Measurements from ENCODE around the gene LRP2.
"Not testable (repeated sequence)": the region's sequence is repeated elsewhere in the genome, so short reads cannot be mapped to it uniquely, and the experiment has no call there.

LRP2 gene

DNA sequence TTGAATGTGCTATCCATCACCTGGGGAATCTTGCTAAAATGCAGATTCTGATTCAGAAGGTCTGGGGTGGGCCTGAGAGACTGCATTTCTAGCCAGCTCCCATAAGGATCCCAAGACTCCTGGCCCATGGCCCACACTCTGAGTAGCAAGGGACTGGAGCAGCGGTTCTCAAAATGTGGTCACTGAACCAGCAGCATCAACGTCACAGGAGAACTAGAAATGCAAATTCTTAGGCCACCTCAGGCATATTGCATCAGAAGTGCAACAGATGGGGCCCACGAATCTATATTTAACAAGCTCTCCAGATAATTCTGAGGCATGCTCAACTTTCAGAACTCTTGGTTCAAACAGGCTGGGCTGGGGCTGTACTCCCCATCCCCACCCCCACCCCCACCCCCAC lies 218.3 kb downstream of the LRP2 start:
- DNase-seq (ENCODE audit: extremely low spot score) = no peak
- ChIA-PET POLR2A (no interaction called here), CTCF (interaction anchor here (1.0 to 6.6 kb wide), 6 partner anchors 12 to 246 kb away, joined by 4 to 69 read pairs (median 9); no protein-coding TSS in a partner anchor)
- TF ChIP-seq, protein P1, sequence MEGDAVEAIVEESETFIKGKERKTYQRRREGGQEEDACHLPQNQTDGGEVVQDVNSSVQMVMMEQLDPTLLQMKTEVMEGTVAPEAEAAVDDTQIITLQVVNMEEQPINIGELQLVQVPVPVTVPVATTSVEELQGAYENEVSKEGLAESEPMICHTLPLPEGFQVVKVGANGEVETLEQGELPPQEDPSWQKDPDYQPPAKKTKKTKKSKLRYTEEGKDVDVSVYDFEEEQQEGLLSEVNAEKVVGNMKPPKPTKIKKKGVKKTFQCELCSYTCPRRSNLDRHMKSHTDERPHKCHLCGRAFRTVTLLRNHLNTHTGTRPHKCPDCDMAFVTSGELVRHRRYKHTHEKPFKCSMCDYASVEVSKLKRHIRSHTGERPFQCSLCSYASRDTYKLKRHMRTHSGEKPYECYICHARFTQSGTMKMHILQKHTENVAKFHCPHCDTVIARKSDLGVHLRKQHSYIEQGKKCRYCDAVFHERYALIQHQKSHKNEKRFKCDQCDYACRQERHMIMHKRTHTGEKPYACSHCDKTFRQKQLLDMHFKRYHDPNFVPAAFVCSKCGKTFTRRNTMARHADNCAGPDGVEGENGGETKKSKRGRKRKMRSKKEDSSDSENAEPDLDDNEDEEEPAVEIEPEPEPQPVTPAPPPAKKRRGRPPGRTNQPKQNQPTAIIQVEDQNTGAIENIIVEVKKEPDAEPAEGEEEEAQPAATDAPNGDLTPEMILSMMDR (IDR thresholded peaks at IDR 0.05; ENCODE audit: control extremely low read depth, extremely low read depth, low read depth, missing control alignments) = no peak

DNA sequence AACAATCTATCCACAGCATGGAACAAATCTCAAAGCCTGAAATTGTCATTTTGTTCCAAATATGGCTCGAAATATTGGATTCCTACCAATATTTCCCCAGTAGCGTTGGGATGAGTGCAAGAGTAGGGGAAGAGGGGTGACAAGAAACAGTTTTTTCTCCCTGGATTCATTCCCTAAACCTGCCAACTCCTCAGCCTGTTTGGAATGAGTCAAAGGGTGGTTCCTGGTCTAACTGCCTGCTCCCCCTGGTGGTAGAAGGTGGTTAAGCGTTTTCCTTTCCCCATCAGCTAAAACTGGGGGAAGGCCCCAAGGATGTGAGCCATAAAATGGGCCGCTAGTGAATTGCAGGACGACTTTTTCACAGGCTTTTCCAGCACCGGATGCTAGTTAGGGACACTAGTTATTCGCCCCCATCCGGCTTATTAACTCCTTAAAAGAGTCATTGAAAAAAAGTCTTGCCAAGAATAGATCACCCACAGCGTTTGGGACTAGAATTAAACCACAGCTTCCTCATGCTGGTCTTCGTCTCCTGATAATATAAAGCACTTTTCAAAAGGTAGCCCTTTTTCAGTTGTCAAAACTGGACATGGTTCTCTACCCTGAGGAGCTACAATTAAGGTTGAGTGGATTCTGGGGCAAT lies 220.5 kb downstream of the LRP2 start:
- POLR2A ChIA-PET = no interaction called here
- CTCF ChIA-PET = interaction anchor here (0.7 to 6.6 kb wide), 23 partner anchors 9 to 256 kb away, joined by 3 to 69 read pairs (median 4); no protein-coding TSS in a partner anchor
- DNase-seq (ENCODE audit: extremely low spot score) = peak; percentile 52
- TF ChIP-seq, protein P1 (IDR thresholded peaks at IDR 0.05; ENCODE audit: control extremely low read depth, extremely low read depth, low read depth, missing control alignments) = peak; percentile 87

DNA sequence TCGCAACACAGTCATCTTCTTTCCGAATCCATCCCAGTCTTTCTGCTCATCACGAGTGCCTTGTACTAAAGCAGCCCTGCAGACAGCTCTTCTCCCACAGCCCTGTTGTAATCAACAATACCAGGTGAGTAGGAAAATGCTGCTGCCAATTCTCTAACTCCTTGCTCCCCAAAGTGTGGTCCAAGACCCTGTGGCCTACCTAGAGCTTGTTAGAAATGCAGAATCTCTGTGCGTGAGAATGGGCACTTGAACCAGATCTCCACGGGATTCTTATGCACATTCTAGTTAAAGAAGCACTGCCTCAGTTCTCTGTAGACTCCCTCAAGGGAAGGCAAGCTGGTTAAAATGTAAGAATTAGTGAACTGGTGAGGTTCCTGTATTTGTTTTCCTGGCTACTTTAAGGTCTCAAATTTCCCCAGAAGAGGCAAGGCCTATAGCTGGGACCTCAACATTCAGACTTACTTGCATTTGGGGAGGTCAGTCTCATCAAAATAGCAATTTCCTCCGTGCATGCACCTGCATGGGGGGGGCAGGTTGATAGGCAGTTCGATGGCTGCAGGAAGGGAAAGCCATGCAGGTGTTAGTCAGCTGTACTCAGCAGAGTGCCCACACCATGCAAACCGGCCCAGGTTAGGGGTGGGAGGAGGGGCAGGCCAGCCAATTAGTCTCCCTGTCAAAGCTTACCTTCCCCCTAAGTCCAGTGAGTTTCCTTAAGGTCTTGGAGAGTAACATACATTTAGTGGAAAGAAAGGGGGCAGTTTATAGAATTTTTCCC lies 222.2 kb downstream of the LRP2 start:
- POLR2A ChIA-PET = no interaction called here
- CTCF ChIA-PET = interaction anchor here (0.9 to 6.6 kb wide), 10 partner anchors 9 to 182 kb away, joined by 3 to 69 read pairs (median 4); no protein-coding TSS in a partner anchor

DNA sequence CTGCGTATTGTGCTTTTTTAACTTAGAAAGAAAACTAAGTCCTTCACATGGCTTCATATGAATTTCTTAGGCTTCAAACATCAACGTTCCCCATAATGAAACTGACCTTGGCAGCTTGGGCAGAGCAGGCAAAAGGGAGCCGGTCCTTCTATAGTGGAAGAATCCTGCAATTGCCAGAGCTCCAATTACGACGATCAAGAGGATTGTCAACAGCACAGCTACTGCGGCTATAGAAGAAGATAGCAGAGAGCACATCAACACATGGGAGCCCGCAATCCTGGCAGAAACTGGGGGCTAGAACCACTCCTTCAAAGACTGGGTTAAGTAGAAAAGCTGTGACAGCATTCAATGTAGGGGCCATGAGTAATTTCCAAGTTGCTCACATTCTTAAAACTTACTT lies 223.2 kb downstream of the LRP2 start:
- no peak for DNase-seq (ENCODE audit: extremely low spot score)
- ChIA-PET POLR2A (no interaction called here), CTCF (interaction anchor here (1.0 to 6.6 kb wide), 9 partner anchors 8 to 190 kb away, joined by 3 to 69 read pairs (median 4); no protein-coding TSS in a partner anchor)
- TF ChIP-seq, protein P1 (IDR thresholded peaks at IDR 0.05; ENCODE audit: control extremely low read depth, extremely low read depth, low read depth, missing control alignments) = no peak

More for the DNA sequence above, 222.2 kb downstream of the LRP2 start:
- no peak for DNase-seq (ENCODE audit: extremely low spot score)
- TF ChIP-seq, protein P1 (IDR thresholded peaks at IDR 0.05; ENCODE audit: control extremely low read depth, extremely low read depth, low read depth, missing control alignments) = no peak

DNA sequence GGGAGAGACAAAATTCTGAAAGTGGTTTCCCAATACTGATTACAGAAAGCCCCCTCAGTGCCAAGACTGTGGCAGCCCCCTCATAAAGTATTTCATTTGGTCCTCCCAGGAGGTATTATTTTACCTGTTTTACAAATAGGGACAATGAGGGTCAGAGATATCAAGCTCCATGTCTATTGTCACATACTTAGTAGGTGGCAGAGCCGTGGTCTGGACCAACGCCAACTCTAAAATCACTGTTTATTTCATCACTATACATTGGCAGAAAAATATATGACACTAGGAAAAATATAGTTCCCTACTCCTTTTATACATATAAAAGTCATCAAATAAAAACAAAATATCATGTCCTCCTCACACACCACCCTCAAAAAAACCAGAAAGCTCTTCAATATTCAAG lies 224.4 kb downstream of the LRP2 start:
- CTCF ChIA-PET = interaction anchor here (1.3 to 6.6 kb wide), 4 partner anchors 7 to 177 kb away, joined by 4 to 69 read pairs (median 28); no protein-coding TSS in a partner anchor

DNA sequence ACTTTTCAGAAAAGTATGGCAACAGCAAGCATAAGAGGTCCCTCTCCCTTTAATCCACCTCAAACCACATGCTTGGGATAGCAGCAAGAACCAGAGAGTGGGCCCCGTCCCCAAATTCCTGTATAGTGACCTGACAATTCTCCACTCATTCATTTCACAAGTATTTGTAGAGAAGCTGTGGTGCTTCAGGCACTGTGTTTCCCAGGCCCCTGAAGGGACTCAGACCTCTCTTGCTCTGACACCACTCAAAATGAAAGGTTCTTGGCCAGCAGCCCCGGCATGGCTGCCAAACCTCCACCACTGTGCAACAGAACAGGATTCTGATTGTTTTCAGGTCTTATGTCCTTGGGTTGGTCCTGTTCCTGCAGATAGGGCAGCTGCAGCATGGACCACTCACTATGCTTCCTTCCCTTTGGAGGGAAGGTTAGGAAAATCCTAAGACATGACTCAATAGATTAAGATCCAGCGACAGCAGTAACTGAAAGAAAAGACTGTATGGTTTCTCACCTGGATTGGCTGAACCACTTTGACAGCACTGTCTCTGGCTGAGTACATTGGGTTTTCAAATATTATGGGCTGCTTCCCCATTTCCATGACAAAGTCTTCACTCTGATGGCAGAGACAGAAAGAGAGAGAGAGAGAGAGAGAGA lies 225.3 kb downstream of the LRP2 start:
- POLR2A ChIA-PET = no interaction called here
- TF ChIP-seq, protein P1 (IDR thresholded peaks at IDR 0.05; ENCODE audit: control extremely low read depth, extremely low read depth, low read depth, missing control alignments) = no peak
- no peak for DNase-seq (ENCODE audit: extremely low spot score)
- CTCF ChIA-PET = no interaction called here

More for the DNA sequence above, 224.4 kb downstream of the LRP2 start:
- TF ChIP-seq, protein P1 (IDR thresholded peaks at IDR 0.05; ENCODE audit: control extremely low read depth, extremely low read depth, low read depth, missing control alignments) = no peak
- DNase-seq (ENCODE audit: extremely low spot score) = no peak
- POLR2A ChIA-PET = no interaction called here

DNA sequence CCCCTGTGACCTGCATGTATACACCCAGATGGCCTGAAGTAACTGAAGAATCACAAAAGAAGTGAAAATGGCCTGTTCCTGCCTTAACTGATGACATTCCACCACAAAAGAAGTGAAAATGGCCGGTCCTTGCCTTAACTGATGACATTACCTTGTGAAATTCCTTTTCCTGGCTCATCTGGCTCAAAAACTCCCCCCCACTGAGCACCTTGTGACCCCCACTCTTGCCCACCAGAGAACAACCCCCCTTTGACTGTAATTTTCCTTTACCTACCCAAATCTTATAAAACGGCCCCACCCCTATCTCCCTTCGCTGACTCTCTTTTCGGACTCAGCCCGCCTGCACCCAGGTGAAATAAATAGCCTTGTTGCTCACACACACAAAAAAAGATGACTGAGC lies 225.9 kb downstream of the LRP2 start:
- POLR2A ChIA-PET; DNase-seq (ENCODE audit: extremely low spot score); CTCF ChIA-PET: not testable (repeated sequence)

DNA sequence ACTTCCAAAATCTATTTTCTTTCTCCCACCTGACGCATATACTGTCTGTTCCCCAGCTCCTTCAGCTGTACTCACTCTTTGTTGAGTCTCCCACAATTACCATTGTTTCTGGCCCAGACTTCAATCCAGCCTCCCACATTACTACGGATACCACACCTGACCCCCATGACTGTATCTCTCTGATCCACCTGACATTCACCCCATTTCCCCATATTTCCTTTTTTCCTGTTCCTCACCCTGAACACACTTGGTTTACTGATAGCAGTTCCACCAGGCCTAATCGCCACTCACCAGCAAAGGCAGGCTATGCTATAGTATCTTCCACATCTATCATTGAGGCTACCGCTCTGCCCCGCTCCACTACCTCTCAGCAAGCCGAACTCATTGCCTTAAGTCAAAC lies 228.1 kb downstream of the LRP2 start:
- CTCF ChIA-PET = interaction anchor here (1.3 kb wide), 1 partner anchor 25 kb away, joined by 3 read pairs; no protein-coding TSS in a partner anchor
- POLR2A ChIA-PET; DNase-seq (ENCODE audit: extremely low spot score): not testable (repeated sequence)
